ENCODE data around the gene MFAP3L. TPM values are rescaled to one million over a fixed set of nuclear protein-coding genes. Genes with fewer than 3 reads are reported as not detected.
"Not testable (repeated sequence)": the region's sequence is repeated elsewhere in the genome, so short reads cannot be mapped to it uniquely, and the experiment has no call there.

The MFAP3L gene
- 90.2 TPM for total RNA-seq

DNA sequence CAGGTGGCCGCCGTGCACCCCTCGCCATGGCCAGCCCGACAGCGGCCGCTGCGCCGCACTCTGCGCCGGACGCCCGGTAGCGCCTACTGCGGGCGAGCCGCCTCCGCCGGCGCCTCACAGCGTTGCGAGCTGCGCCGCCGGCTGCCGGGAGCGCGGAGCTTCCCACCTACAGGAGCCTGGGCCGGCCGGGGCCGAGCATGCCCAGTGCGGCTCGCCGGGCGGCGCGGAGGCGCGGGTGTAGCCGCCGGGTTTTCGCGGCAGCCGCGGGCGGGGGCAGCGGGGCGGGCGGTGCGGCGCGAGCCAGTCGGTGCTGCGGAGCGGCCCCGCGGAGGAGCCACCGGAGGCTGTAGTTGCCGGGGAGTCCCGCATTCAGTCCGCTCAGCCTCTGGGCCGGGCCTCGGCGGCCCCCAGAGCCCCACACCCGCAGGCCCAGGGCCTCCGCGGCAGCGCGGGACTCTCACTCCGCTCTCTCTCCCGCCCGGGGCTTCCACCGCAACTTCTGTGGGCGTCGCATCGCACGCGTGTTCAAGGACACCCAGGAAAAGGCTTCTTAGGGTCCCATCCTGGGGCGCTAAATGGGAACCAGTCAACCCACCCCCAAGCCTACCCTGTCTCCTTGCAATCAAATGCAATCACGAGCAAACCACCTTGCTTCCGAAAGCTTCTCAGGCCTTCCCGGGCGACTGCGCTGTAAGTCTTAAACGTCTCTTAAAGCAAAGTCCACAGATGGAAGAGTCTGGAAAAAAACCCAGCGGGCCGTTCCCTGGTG is at the start of gene MFAP3L:
MFAP3L (minus strand) TSS at position 143 of the 769 bp plus-strand sequence. CDS start 20,518 bp downstream, outside the sequence.
- DNase-seq (ENCODE audit: low spot score) = peak; percentile 89

DNA sequence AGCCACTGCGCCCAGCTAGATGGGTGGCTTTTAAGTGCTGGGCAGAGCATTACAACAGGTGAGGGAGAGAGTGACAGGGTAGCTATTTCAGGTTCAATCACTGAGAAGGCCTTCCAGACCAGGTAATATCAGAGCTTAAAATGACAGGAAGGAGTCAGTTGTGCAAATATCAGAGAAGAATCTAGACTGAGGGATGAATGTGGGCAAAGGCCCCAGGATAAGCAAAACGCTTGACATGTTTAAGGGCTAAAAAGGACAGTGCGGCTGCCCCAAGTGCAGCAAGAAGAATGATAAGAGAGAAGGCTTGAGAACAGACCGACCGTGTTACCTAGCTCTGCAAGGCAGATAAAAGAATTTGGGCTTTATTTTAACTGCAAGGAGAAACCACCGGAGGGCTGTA is 45.0 kb upstream of the MFAP3L start:
- DNase-seq (ENCODE audit: low spot score) = no peak

DNA sequence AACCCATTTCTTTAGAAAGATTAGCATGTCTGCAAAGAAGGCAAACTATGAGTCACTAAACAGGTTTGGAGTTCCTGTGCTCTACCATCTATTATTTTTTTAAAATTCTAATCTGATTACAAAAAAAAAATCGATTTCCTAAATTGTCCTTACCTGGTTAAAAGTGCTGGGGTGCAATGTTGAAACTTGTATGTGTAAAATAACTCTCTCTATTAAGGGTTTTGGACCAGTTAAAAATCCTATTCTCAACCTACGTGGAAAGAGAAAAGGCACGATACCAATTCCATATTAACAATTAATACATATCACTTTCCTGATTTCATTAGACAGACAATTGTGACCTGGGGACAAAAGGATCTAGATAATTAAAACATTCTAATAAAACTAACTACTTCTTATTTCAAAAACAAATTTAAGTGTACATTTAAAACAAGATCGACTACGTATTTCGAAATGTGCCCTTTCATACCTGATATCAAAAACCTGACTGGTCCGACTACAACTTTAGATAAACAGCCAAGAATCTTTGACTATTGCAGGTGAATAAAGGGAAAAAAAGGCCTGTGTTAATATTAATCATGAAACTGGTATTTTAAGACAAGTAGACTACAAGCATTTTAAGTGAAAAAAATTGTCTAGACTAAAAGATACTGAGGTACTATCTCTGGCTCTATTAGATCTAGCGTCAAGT is 42.4 kb upstream of the MFAP3L start:
- DNase-seq (ENCODE audit: low spot score) = no peak

DNA sequence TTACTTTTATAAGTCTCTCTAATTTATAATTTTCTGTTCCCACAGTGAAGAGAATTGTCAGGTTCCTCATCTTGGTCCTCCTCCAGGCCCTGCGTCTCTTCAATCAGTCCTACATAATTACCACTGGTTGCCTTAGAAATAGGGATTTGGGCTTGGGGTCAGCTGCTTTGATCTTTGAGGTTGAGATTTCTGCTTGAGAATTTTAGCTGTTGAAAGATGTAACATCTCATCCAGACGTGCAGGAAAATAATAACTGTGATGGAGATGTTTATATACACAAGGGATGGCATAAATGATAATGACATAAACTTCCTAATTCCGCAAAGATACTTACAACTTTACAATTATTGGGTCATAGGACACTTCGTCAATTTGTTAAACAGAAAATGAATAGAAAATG is 33.2 kb upstream of the MFAP3L start:
- no peak for DNase-seq (ENCODE audit: low spot score)

DNA sequence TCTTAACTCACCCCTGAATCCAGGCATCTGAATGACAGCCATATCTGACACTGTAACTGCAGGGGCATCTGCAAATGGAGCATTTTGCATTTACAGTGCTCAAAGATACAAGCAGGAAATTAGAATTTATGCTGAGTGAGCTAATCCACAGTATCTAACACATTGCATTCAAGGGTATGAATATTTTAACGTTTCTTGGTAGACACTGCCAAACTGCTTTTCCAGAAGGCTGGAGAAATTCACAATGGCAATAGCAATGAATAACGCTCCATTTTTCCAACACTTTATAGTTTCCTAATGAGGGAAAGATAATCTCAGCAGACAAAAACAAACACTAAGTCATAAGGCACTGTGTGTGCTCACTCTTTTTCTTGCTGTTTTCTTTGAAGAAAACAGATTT is 32.6 kb upstream of the MFAP3L start:
- DNase-seq (ENCODE audit: low spot score) = no peak

DNA sequence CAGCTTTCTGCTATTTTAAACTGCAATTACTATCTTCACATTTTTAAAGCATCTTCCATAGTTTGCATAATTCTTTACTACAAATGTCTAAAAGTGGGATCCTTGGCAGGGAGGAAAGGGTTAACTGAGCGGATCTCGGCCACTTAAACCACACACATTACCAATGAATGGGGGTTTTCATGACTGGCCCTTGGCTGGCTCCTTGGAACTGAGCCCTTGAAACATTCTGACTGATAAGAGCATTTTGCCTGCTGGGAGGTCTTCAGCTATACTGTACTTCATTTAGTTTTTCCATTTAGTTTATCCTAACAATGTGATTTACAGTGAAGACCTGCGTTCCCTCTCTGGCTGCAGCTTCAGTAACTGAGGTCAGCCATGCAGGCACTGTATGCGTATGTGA is 31.7 kb upstream of the MFAP3L start:
- no peak for DNase-seq (ENCODE audit: low spot score)

DNA sequence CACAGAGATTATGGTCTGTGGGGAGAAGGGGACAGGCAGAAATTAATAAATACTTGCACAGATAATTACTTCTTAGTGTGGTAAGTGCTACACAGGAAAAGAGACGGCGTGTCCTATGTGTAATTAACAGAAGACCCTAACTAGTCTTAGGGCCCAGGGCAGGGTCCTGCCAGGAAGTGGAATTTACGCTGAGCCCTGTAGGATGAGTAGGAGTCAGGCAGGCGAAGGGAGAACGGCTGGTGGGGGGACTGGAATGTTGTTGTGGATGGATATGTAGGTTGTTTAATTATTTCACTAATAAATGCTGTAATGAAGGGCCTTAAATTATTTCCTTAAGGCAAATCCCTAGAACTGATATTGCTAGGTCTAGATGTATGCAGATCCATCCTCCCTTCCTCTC is 26.7 kb upstream of the MFAP3L start:
- DNase-seq (ENCODE audit: low spot score) = no peak

DNA sequence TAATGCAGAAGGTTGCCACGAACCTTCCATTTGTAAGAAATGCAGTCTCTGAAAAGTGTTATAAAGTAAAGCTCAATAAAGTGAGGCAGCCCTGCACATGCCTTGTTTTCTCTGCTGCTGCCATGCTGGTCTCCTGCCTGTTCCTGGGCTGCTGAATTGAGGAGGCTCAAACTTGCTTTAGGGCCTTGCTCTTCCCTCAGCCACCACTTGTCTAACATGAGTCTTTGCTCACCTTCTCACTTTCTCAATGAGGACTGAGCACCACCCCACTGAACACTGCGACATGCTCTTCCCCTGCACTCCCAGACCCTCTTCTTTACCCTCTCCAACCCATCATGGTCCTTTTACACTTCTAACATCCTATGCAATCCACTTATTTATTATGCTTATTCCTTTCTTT is 25.2 kb upstream of the MFAP3L start:
- DNase-seq (ENCODE audit: low spot score) = no peak

DNA sequence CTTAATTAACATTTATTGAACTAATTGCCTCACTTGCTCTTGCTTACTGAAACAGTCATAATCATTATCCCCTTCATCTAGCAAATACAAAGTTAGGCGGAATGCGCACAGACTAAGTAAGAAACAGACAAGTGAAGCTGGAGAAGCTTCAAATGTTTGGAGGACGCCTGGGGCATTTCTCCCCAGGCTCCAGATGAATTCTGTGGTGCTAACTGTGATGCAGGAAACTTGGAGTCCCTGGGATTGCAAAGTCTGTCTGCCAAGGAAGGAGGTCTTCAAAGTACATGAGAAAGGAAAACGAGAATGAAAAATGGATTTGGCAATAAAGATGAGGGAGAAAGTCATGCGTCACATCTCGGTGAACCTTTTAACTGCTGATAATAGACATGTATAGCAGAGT is 23.6 kb upstream of the MFAP3L start:
- DNase-seq (ENCODE audit: low spot score) = no peak

DNA sequence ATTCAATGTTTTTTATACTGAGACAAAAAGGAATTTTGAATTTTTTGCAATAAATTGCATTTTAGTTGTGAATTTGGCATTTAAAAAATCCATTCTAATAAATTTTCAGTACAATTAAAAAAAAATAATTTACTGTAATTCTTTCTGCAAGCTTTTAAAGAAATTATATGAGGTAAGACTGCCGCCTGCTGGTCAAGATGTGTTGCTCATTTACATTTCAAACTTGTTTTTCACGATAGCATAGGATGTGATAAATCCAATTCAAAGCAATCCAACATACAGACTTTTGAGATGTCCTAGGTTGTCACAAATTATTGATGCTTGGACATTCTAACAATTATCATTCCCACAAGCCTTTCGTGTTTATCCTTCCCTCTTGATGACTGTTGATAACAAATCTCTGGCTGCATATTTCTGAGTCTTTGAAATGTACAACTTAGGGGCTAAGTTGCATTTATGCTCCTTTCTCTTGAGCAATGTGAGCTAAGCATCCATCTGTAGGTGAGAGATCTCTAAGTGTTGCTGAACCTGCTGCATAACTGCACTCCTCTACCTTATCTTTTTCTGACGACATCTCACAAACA is 21.7 kb upstream of the MFAP3L start:
- no peak for DNase-seq (ENCODE audit: low spot score)

DNA sequence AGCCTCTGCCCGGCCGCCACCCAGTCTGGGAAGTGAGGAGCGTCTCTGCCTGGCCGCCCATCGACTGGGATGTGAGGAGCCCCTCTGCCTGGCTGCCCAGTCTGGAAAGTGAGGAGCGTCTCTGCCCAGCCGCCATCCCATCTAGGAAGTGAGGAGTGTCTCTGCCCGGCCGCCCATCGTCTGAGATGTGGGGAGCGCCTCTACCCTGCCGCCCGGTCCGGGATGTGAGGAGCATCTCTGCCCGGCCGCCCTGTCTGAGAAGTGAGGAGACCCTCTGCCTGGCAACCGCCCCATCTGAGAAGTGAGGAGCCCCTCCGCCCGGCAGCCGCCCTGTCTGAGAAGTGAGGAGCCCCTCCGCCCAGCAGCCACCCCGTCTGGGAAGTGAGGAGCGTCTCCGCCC is 20.0 kb upstream of the MFAP3L start:
- not testable (repeated sequence) for DNase-seq (ENCODE audit: low spot score)

DNA sequence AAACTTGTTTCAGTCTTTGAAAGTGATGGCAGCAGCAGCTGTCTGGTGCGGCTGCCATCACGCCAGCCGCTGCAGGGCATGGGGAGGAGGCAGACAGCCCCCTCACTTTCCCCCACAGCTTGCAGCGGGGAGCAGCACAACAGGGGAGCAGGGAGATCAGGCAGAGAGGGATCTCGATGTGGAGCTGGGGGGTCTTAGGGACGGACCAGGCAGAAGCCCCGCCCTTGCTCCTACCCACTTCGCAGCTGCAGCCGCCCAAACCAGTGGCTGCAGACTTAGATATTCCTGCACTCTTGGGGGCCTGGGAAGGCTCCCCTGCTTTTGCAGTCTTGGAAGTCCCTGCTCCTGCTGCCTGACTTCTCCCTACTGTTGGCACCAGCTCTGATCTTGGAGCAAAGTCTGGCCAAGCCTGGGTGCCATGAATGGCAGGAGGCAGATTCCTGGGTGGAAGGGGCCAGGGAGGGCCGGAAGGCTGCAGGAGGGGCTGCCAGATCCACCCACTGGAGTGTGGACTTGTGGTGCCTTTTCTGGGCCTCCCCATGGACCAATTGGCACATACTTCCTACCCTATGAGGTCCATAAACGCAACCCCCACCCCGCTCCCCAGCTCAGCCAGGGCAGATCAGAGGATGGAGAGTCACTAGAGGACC is 14.0 kb upstream of the MFAP3L start:
- DNase-seq (ENCODE audit: low spot score) = no peak

DNA sequence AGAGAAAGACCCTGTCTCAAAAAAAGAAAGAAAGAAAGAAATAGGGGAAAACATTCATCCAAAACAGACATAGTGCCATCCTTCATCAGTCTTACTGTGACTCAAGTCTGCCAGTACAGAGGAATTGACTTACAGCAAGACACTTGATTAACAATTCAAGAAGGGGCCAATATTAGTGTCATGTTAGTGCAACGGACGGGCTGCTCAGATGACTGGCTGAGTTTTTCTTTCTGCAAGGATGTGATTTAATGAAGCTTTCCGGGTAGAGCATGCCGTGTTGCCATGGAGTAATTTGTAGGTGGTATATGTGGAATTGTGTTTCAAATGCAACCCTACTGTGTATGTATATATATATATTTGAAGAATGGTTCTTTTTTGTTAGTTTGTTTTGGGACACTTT is 12.6 kb upstream of the MFAP3L start:
- DNase-seq (ENCODE audit: low spot score) = no peak

DNA sequence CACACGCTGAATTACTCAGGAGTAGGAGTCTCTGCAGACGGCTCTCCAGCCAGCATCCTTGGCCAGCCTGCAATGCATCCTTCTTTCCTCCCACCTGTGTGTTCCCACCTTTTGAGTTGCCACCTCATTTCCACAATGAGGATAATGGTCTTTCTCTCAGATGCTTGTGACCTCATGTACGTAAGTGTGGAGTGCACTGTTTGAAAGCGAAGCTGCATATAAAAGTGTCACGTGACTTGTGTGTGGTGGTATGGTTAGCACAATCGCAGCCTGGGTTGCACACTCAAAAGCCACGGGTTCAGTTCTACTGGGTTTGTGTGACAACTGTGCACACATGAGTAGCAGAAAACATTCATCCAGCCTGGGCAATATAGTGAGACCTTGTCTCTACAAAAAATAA is 12.0 kb upstream of the MFAP3L start:
- no peak for DNase-seq (ENCODE audit: low spot score)

DNA sequence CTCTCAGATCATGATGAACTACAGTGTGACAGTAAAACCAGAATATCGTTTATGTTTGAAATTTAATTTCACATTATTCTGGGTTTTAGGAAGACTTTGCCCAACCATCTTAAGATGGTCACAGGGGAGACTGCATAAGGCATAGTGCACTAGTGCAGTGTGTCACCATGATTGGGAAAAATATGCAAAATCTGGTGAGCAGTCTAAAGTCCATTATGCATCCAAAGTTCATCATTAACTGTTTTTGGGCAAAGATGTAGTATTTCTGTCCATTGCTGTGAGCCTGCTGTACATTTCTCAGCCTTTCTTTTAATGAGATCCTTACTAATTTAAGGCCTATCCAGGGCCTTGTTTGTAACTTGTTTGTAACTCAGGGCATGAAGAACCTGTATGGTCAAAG is 11.3 kb upstream of the MFAP3L start:
- DNase-seq (ENCODE audit: low spot score) = no peak

DNA sequence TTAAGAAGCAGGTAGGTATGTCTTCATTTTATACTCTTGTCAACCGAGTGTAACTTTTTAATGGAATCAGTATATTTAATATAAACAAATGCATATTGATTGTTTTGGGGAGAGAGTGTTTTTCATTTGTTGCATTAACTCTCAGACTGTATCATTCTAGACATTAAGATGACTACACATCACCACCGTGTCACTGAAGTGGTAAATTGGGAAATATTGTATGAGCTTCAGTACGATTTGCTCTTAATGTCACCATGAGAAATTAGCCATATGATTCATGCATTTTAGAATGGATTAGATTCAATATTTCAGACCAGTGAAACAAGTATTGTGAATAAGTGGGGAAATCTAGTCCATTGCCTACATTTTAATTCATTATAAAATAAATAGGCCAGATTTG is 9.7 kb upstream of the MFAP3L start:
- no peak for DNase-seq (ENCODE audit: low spot score)

DNA sequence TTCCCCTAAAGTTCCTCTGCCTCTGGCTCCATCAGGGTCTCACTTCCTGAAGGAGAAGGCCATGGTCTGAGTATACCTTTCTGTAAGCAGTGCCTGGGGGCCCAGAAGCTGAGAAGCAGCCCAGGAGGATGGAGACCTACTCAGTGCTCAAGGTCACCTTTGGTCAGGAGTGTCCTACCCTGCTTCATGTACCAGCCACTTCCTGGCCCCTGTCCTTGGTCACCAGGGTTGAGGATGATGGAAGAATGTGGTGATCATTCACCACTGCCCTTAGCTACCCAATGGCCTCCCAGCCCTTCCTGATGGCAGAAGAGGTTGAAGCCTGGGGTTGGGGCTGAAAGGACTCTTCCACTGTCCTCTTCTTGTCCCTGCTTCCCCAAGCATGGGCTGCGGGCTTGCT is 9.0 kb upstream of the MFAP3L start:
- DNase-seq (ENCODE audit: low spot score) = no peak

DNA sequence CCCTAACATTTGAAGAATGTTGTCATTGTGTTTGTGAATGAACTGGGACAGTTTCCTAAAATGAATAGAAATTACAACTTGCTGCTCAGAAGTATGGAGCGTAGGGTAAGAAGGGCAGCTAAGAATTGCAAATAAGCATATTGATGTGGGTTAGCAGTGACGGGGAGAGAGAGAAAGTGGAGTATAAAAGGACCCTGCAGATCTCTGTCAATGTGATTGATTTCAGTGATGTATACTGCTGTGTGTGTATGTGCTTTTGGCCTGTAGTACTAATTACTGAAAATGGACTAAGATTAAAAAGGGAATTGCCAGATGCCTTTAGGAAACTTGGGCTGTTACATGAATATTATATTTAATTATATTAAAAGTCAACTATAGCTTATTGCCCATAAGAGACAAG is 7.8 kb upstream of the MFAP3L start:
- DNase-seq (ENCODE audit: low spot score) = no peak

DNA sequence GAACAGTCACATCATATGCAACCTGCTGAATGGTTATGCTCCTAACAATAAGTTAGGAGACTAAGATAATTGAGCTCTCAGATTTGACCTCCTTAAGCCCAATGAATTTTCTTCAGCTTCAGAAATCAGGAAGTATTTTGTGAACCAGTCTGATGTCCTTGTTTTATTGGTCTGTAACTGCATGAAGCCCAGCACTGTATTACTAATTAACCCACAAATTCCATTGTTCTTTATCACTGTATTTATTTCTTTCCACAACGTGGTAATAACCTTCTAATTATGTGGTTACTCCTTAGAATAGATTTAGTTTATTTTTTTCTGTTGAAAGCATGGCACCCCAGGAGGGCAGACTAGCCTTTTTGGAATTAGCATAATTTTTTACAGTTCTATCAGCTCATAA is 3.9 kb upstream of the MFAP3L start:
- DNase-seq (ENCODE audit: low spot score) = no peak

DNA sequence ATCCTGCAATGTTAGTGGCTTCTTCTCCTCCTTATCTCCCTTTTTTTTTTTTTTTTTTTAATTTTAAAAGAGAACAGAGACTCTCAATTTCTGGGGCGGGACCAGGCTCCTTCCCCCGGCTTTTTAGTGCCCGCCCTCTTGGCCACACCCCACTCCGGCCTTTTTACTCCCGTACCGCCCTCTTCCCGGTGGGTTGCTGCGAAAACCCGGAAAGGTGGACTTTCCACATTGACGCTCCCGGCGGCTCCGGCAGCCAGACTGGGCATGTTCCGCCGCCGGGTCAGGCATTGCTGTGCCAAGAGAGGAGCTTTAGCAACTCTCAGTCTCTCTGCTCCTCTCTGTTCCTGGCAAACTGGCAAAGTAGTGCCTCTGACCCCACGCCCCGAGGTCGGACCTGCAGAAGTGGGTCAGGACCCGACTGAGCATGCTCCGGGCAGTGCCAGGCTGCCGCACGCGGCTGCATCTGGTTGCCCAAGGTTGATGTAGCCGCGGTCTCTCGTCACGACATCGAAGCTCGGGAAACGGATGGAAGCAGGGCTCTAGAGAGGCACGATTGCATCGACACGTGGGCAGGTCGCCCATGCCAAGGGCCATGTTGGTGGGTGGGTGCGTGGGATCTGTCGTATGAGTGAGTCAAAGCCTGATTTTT is 1.1 kb upstream of the MFAP3L start:
- peak; percentile 96 for DNase-seq (ENCODE audit: low spot score)

DNA sequence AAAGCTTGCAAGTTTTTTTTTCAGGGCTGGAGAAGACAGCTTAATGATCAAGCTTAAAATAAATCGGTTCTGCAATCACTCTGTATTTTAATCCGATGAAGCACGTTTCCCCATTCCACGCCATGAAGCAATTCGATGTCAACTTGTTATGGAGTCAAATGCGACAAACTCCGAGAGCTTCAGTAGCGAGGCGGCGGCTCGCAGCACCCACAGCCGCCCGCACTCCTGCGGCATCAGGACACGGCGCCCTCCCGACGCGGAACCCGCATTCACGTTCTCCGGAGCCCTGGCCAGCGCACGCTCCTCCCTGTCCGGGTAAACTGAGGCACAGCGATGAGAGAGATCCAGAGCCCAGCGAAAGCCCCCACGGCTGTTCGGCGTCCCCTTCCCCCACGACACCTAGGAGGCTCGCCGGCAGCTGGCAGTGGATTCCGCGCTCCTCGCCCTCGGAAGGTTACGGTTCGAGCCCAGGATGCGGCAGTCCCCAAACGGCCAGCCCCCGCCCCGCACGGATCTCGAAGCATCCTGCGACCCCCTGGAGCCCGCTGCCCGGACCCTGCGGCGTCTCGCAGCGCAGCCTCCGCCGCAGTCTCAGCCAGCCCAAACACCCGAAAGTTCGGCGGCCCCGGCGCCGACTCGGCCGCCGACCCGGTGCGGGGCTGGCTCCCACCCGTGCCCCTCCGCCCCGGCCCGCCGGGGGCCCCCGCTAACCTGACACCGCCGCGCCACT is 507 bp downstream of the MFAP3L start:
- DNase-seq (ENCODE audit: low spot score) = no peak
